GM18517 (cell line): Measurements from ENCODE around the gene NT5DC4.

ENCODE experiments used
- ATAC-seq: cut with Tn5 transposase; IDR thresholded peaks from one replicate; pipeline ENCODE4 v1.9.1; 2021; ENCODE audit warnings: mild to moderate bottlenecking, moderate library complexity; ENCODE audit not compliant: unreplicated experiment

NT5DC4 gene

DNA sequence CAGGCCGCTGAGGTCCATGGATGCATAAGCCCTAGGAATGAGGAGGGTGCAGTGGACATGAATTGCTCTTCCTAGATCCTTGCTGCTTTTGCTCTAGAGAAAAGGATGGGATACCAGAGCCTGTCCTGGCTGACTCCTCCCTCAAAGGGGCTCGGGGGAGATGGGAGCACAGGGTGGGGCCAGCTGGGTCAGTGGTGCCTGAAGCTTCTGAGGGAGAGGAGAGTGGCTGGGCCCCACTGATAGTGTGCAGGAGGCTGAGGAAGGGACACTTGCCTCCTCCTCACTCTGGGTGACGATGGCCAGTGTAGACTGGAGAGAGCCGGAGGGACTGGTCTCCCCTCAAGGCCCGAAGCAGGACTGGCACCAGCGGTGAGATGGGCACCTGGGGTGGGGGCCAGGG lies at the start of gene NT5DC4:
Gene NT5DC4 (plus strand): TSS at position 236 of the 400 bp plus-strand sequence. CDS start 60 bp downstream, at position 296.
- no peak for ATAC-seq

DNA sequence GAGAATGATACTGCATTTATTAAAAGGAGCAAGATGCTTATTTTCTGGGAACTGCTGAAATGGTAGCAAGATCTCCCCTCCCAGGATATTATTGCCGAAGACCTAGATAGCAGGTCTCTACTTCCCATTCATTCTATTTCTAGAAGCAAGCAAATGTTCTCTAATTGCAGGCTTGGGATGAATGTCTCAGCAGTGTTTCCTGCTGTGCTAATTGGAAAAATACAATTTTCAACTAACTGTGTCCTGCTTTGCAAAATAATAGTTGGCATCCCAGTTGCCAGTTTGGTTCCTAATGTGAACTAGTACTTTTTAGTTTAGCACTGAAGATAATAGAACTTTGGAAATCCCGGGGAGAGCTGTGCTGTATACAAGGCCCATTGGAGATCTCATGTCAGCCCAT lies 49.0 kb upstream of the NT5DC4 start:
- ATAC-seq = no peak

DNA sequence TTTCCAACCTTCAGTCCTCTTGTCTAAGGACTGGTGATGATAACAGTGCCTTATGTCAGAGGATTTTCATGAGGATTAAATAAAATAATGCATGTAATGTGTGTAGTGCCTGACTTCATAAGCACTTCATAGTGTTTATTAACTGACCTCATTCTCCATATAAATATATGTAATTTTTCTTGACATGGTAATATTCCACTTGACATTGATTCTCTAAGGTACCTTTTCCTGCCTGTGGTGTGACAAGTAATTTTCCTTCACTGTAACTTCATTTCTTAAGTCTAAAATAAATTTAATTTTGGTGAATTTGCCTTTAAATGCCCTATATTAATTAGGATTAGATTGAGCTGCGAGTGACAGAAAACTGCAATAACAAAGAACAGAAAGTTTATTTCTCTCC lies 47.8 kb upstream of the NT5DC4 start:
- ATAC-seq = no peak

- ATAC-seq = no peak
These were observed 46.6 kb upstream of the NT5DC4 start for GRCh38 chr2:112674229-112674628.

DNA sequence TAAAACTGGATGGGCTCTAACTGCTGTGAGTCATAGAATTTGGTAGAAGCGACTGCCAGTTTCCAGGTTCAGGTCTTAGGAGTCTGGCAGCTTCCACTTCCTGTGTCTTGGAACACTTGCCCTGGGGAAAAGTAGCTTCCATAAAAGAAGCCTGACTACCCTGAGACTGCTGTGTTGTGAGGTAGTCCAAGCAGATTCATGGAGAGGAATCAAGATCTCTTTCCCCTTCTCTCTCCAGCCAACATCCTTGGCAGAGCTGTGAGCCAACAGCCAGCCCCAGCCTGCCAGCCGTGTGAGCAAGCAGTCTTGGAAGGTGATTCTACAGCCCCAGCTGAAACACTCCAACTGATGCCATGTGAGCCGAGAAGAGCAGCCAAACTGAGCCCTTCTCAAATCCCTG lies 41.3 kb upstream of the NT5DC4 start:
- no peak for ATAC-seq

- no peak for ATAC-seq
These were observed 40.1 kb upstream of the NT5DC4 start for GRCh38 chr2:112680666-112681101.

DNA sequence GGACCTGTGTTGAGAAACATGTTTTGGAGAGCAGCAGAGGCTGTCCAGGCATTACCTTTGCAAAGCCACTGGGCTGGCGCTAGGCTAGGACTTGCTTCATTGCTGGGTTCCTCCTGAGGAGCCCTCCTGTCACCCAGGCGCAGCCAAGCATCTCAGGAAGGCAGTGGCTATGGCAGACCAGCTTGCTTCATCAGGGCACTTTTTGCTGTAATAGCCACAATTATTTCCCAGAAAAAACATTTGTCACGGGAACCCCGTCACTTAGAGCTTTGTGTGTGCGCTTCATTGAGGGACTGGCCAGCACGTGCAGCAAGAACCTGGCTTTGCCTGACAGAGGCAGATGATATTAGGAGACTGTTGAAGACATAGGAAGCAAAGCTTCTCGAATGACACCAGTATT lies 38.7 kb upstream of the NT5DC4 start:
- ATAC-seq = no peak

- ATAC-seq = no peak
These were observed 37.0 kb upstream of the NT5DC4 start for GRCh38 chr2:112683550-112684414.

DNA sequence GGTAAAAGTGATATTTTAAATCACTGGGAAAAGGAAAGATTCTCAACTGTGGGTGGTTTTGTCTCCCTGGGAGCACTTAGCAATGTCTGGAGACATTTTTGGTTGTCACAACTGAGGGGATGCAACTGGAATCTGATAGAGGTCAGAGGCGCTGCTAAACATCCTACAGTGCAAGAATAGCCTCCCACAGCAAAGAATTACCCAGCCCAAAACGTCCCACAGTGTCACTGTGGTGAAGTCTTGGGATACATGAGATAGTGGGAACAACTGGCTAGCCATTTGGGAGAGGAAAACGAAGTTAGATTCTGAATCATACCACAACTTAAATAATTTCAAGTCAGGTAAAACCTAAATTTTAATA lies 36.4 kb upstream of the NT5DC4 start:
- ATAC-seq = no peak

- ATAC-seq = no peak
These were observed 35.4 kb upstream of the NT5DC4 start for GRCh38 chr2:112685271-112685884.

DNA sequence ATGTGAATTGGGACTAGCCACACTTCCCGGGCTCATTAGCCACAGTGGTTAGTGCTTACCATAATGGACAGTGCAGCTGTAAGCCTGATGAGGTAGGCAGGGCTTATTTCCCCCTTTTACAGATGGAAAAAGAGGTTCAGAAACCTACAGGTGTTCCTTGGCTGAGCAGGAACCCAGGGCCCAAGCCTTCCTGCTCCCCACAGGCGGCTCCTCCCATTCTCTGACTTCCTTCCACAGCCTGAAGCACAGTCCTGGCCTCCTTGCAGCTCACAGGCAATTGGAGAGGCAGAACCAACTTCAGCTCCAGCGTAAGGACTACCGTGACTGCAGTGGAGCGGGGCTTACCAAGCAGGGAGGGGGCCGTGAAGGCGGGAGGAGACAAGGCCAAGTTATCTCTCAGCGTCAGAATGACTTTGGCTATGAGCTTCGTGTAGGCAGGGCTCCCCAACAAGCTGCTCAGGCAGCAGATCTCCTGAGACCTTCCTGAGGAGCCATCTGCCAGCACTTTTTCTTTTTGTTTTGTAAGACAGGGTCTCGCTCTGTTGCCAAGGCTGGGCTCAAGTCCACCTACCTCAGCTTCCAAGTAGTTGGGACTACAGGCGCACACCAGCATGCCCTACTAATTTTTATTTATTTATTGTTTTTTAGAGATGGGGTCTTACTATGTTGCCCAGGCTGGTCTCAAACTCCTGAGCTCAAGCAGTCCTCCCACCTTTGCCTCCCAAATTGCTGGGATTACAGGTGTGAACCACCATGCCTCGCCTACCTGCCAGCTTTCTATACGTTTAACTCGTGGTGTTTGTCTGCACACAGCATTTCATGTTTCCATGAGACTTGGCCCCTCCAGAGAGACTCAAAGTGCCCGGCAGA lies 34.2 kb upstream of the NT5DC4 start:
- no peak for ATAC-seq

DNA sequence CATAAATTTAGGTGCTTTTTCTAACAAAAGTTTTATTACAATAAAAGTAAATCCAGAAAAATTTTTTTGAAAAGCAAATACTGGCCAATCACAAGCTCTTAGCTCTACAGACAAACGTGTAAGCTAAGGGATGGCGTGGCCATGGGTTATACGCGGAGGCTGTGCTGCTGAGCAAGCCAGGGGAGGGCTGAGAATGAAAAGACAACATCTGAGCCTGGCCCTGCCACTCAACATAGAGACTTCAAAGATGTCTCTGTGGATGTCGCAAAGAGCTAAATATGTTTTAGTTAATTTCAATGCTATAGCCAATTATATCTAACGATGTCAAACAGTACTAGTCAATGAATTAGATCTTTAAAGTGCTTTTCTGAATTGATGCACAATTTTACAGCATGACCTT lies 33.3 kb upstream of the NT5DC4 start:
- ATAC-seq = no peak

- ATAC-seq = no peak
These were observed 32.5 kb upstream of the NT5DC4 start for GRCh38 chr2:112688086-112688880.

- ATAC-seq = no peak
These were observed 29.9 kb upstream of the NT5DC4 start for GRCh38 chr2:112690853-112691401.

- no peak for ATAC-seq
These were observed 28.9 kb upstream of the NT5DC4 start for GRCh38 chr2:112691881-112692281.

DNA sequence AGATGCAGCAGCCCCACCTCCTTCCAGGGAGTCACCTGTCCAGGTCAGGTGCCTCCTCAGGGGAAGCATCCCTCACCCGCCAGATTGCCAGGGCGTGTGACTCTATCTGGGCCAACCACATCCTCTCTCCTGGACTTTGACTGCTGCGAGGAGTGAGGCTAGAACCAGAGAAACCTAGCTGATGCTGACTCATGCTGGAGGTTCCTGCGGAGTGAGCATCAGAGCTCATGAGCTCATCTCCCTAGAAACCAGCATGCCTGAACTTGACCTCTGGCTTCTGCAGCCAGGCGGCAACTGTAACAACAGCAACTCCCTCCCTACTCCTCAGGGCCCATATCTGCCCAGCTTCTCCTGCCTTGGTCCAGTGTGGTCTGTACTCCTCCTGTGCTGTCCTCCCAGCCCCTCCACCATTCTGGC lies 28.3 kb upstream of the NT5DC4 start:
- peak; percentile 77 for ATAC-seq

GRCh38 chr2:112692918-112693317 lies 27.9 kb upstream of the NT5DC4 start:
- ATAC-seq = no peak

DNA sequence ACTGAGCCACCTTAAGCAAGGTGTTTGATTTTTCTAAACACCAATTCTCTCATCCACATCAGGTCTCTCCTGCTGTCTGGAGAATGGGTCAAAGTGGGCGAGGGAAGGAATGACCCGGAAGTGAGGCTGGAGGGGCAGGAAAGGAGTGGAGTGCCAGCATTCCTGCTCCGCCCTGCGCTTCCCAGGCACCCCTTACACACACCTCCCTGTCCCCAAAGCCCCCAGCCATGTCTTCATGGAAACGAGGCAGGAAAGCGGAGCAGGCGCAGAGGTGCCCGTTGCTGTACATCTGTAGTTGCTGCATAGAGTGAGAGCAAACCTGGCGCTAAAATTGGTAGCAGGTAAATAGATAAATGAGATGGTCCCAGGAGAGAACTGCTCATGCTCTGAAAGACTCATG lies 27.2 kb upstream of the NT5DC4 start:
- no peak for ATAC-seq

- ATAC-seq = no peak
These were observed 26.6 kb upstream of the NT5DC4 start for GRCh38 chr2:112694182-112694581.

DNA sequence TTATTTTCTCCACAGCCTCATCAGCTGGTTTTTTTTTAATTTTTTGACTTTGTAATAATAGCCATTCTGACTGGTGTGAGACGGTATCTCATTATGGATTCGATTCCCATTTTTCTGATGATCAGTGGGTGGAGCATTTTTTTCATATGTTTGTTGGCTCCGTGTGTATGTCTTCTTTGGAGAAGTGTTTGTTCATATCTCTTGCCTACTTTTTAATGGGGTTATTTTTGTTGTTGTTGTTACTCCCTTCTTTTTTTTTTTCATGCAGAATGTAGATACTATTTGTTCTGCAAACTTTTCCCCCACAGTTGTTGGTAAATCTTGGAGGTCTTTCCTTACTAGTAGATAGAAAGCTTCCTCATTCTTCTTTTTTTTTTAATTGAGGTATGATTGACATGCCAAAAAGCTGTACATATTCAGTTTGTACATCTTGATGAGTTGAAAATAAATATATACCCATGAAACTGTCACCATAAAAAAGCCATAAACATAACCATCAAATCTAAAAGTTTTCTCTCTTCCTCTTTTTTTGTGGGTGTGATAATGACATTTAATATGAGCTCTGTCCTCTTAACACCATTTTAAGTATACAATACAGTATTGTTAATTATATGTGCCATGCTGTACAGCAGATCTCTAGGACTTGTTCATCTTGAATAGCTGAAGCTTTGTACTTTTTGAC lies 21.8 kb upstream of the NT5DC4 start:
- ATAC-seq = no peak
